C4-2B (cell line): ENCODE measurements around the gene UVRAG.

ENCODE experiments used
- H3K27ac ChIP-seq: fragments of 450-650 bp; 2 replicates; pipeline ENCODE4 v1.5.1; 2017
- CTCF ChIP-seq: fragments of 450-650 bp; conservative IDR thresholded peaks from 2 replicates; pipeline ENCODE4 v1.5.1; 2017; ENCODE audit warnings: mild to moderate bottlenecking
- ZFX ChIP-seq: fragments of 450-650 bp; IDR thresholded peaks from 2 replicates; pipeline ENCODE4 v1.6.1; 2017

UVRAG gene

GRCh38 chr11:76172583-76172982, 357.6 kb downstream of the UVRAG start:
- no peak overlapping the region for H3K27ac ChIP-seq
- TF ChIP-seq CTCF (no peak), ZFX (no peak)

GRCh38 chr11:76173663-76174062, 358.7 kb downstream of the UVRAG start:
- TF ChIP-seq ZFX (no peak), CTCF (no peak)
- H3K27ac ChIP-seq = no peak overlapping the region

- no peak overlapping the region for H3K27ac ChIP-seq
- TF ChIP-seq CTCF = no peak
- no peak for TF ChIP-seq ZFX
Observed at GRCh38 chr11:76174330-76174729, 359.3 kb downstream of the UVRAG start.

GRCh38 chr11:76175783-76176182, 360.8 kb downstream of the UVRAG start:
- TF ChIP-seq ZFX (no peak), CTCF (no peak)
- H3K27ac ChIP-seq = no peak overlapping the region

GRCh38 chr11:76176463-76176862, 361.5 kb downstream of the UVRAG start:
- TF ChIP-seq CTCF (no peak), ZFX (no peak)
- H3K27ac ChIP-seq = no peak overlapping the region

- H3K27ac ChIP-seq = no peak overlapping the region
- no peak for TF ChIP-seq ZFX
- no peak for TF ChIP-seq CTCF
Observed at GRCh38 chr11:76177250-76177686, 362.3 kb downstream of the UVRAG start.

- TF ChIP-seq ZFX (no peak), CTCF (no peak)
- H3K27ac ChIP-seq = no peak overlapping the region
Observed at GRCh38 chr11:76179147-76179546, 364.1 kb downstream of the UVRAG start.

GRCh38 chr11:76181371-76181770, 366.4 kb downstream of the UVRAG start:
- TF ChIP-seq ZFX (no peak), CTCF (no peak)
- no peak overlapping the region for H3K27ac ChIP-seq
